Measurements from ENCODE around the gene RHBDD2.
"Not testable (repeated sequence)": the region's sequence is repeated elsewhere in the genome, so short reads cannot be mapped to it uniquely, and the experiment has no call there.

The RHBDD2 gene

DNA sequence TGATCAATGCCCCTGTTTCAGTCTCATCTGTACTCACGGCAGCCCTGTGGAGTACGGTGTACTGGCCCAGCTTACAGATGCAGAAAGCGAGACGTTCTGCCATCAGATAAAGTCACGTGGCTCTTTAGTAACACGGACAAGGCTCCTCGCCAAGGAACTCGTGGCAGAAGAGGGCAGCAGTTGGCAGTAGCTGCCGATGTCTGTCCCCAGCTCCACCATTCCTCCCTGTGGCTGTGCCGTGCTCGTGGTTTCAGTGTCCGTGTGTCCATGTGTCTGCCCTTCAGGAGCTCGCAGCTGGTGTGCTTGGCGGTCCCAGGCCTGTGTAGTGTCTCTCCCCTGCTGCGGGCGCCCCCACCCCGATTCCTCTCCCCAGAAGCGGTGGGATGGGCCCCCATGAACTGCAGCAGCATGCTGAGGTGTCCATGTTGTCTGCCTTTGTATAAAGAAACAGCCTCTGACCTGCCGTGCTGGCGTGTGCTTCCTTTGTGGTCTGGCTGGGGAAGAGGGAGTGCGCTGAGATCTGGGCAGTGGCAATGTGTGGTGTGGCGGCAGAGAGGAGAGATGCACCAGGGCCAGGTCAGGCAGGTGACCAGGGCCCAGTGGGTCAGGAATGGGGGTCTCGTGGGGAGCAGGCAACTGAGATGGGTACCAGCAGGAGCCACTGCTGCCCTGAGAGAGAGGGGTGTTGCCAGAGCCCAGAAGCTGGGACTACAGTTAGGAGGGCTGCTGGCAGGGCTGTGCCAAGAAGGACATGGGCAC is 9.8 kb downstream of the RHBDD2 start (continued):
- TF ChIP-seq PPARA (CRISPR knock-in tag; IDR thresholded peaks at IDR 0.05; ENCODE audit: borderline replicate concordance) (no peak), SNAI2 (CRISPR knock-in tag; IDR thresholded peaks at IDR 0.05) (no peak), ZNF565 (CRISPR knock-in tag; conservative IDR thresholded peaks at IDR 0.05; ENCODE audit: low read depth) (no peak), ZC3H10 (CRISPR knock-in tag; IDR thresholded peaks at IDR 0.05) (no peak), TCF4 (CRISPR knock-in tag; IDR thresholded peaks at IDR 0.05; ENCODE audit: borderline replicate concordance) (no peak), ZNF70 (CRISPR knock-in tag; IDR thresholded peaks at IDR 0.05) (no peak), ESRRG (CRISPR knock-in tag; IDR thresholded peaks at IDR 0.05) (no peak), GLIS3 (CRISPR knock-in tag; IDR thresholded peaks at IDR 0.05) (no peak), ARNTL (CRISPR knock-in tag; IDR thresholded peaks at IDR 0.05; ENCODE audit: borderline replicate concordance, low read depth) (no peak; the same call in 1 of the 2 replicates), BACH2 (CRISPR knock-in tag; IDR thresholded peaks at IDR 0.05; ENCODE audit: borderline replicate concordance) (no peak)
- TF ChIP-seq, protein P1, sequence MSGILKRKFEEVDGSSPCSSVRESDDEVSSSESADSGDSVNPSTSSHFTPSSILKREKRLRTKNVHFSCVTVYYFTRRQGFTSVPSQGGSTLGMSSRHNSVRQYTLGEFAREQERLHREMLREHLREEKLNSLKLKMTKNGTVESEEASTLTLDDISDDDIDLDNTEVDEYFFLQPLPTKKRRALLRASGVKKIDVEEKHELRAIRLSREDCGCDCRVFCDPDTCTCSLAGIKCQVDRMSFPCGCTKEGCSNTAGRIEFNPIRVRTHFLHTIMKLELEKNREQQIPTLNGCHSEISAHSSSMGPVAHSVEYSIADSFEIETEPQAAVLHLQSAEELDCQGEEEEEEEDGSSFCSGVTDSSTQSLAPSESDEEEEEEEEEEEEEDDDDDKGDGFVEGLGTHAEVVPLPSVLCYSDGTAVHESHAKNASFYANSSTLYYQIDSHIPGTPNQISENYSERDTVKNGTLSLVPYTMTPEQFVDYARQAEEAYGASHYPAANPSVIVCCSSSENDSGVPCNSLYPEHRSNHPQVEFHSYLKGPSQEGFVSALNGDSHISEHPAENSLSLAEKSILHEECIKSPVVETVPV (CRISPR knock-in tag; IDR thresholded peaks at IDR 0.05), result no peak

DNA sequence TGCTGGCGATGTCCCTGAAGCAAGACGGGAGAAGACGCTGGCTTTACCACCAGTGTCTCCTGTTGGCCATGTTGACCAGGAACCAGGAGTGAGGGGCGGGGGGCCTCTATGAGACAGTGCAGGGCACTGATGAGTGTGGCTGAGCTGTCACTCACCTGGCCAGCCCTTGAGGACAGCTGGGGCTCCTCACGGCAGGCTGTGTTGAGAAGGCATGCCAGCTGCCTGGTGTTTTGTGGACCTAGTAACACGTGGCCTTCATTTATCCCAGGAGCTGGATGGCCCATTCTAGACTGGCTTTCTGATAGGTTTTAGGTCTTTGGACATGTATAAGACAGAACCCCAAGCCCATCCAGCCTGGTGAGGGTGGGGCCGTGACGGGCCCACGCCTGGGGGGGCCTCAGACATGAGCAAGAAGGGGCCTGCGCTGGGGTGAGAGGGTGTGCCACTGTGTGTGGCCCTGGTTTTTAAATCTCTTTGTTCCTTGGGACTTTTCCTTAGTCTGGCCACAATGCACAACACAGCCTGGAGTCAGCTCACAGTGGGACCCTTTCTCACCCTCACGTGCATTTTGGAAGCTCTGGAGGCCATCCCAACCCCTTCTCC is 10.5 kb downstream of the RHBDD2 start:
- ATAC-seq, result no peak; the same call in 2 of the 3 replicates

DNA sequence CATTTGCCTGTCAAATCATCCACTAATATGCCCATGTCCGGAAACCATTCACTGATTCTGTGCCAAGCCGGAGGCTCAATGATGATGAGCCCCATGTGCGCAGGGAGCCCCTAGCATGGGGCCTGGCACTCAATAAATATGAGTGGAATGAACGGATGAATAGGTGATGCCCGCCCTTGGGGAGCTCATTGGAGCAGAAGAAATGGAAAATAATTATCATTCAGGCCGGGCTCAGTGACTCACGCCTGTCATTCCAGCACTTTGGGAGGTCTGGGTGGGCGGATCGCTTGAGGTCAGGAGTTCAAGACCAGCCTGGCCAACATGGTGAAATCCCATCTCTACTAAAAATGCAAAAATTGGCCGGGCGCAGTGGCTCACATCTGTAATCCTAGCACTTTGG is 11.0 kb downstream of the RHBDD2 start:
- TF ChIP-seq, protein P2, sequence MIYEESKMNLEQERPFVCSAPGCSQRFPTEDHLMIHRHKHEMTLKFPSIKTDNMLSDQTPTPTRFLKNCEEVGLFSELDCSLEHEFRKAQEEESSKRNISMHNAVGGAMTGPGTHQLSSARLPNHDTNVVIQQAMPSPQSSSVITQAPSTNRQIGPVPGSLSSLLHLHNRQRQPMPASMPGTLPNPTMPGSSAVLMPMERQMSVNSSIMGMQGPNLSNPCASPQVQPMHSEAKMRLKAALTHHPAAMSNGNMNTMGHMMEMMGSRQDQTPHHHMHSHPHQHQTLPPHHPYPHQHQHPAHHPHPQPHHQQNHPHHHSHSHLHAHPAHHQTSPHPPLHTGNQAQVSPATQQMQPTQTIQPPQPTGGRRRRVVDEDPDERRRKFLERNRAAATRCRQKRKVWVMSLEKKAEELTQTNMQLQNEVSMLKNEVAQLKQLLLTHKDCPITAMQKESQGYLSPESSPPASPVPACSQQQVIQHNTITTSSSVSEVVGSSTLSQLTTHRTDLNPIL (CRISPR knock-in tag; IDR thresholded peaks at IDR 0.05; ENCODE audit: low read depth), result no peak
- no peak for TF ChIP-seq ZNF70 (CRISPR knock-in tag; IDR thresholded peaks at IDR 0.05)
- TF ChIP-seq ZFP3 (CRISPR knock-in tag; IDR thresholded peaks at IDR 0.05), result no peak
- no peak for TF ChIP-seq ISL1 (CRISPR knock-in tag; IDR thresholded peaks at IDR 0.05)
- no peak for TF ChIP-seq ZNF565 (CRISPR knock-in tag; conservative IDR thresholded peaks at IDR 0.05; ENCODE audit: low read depth)
- no peak for TF ChIP-seq ZC3H10 (CRISPR knock-in tag; IDR thresholded peaks at IDR 0.05)
- TF ChIP-seq, protein P3, sequence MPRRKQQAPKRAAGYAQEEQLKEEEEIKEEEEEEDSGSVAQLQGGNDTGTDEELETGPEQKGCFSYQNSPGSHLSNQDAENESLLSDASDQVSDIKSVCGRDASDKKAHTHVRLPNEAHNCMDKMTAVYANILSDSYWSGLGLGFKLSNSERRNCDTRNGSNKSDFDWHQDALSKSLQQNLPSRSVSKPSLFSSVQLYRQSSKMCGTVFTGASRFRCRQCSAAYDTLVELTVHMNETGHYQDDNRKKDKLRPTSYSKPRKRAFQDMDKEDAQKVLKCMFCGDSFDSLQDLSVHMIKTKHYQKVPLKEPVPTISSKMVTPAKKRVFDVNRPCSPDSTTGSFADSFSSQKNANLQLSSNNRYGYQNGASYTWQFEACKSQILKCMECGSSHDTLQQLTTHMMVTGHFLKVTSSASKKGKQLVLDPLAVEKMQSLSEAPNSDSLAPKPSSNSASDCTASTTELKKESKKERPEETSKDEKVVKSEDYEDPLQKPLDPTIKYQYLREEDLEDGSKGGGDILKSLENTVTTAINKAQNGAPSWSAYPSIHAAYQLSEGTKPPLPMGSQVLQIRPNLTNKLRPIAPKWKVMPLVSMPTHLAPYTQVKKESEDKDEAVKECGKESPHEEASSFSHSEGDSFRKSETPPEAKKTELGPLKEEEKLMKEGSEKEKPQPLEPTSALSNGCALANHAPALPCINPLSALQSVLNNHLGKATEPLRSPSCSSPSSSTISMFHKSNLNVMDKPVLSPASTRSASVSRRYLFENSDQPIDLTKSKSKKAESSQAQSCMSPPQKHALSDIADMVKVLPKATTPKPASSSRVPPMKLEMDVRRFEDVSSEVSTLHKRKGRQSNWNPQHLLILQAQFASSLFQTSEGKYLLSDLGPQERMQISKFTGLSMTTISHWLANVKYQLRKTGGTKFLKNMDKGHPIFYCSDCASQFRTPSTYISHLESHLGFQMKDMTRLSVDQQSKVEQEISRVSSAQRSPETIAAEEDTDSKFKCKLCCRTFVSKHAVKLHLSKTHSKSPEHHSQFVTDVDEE (CRISPR knock-in tag; IDR thresholded peaks at IDR 0.05), result no peak
- no peak for TF ChIP-seq RARB (CRISPR knock-in tag; IDR thresholded peaks at IDR 0.05)
- no peak for TF ChIP-seq ESRRG (CRISPR knock-in tag; IDR thresholded peaks at IDR 0.05)
- TF ChIP-seq TOX (CRISPR knock-in tag; IDR thresholded peaks at IDR 0.05; ENCODE audit: borderline replicate concordance), result no peak
- no peak for TF ChIP-seq TCF4 (CRISPR knock-in tag; IDR thresholded peaks at IDR 0.05; ENCODE audit: borderline replicate concordance)
- TF ChIP-seq, protein P4, sequence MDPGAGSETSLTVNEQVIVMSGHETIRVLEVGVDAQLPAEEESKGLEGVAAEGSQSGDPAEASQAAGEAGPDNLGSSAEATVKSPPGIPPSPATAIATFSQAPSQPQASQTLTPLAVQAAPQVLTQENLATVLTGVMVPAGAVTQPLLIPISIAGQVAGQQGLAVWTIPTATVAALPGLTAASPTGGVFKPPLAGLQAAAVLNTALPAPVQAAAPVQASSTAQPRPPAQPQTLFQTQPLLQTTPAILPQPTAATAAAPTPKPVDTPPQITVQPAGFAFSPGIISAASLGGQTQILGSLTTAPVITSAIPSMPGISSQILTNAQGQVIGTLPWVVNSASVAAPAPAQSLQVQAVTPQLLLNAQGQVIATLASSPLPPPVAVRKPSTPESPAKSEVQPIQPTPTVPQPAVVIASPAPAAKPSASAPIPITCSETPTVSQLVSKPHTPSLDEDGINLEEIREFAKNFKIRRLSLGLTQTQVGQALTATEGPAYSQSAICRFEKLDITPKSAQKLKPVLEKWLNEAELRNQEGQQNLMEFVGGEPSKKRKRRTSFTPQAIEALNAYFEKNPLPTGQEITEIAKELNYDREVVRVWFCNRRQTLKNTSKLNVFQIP (CRISPR knock-in tag; IDR thresholded peaks at IDR 0.05; ENCODE audit: borderline replicate concordance, low read depth), result no peak
- TF ChIP-seq ZNF8 (CRISPR knock-in tag; IDR thresholded peaks at IDR 0.05), result no peak
- TF ChIP-seq GLIS3 (CRISPR knock-in tag; IDR thresholded peaks at IDR 0.05), result no peak
- ATAC-seq, result no peak

More for the DNA sequence above, 10.5 kb downstream of the RHBDD2 start:
- no peak for TF ChIP-seq BACH2 (CRISPR knock-in tag; IDR thresholded peaks at IDR 0.05; ENCODE audit: borderline replicate concordance)
- no peak for TF ChIP-seq GLIS3 (CRISPR knock-in tag; IDR thresholded peaks at IDR 0.05)
- no peak for TF ChIP-seq RARB (CRISPR knock-in tag; IDR thresholded peaks at IDR 0.05)
- no peak for TF ChIP-seq ZNF8 (CRISPR knock-in tag; IDR thresholded peaks at IDR 0.05)
- TF ChIP-seq, protein P3 (CRISPR knock-in tag; IDR thresholded peaks at IDR 0.05), result no peak

DNA sequence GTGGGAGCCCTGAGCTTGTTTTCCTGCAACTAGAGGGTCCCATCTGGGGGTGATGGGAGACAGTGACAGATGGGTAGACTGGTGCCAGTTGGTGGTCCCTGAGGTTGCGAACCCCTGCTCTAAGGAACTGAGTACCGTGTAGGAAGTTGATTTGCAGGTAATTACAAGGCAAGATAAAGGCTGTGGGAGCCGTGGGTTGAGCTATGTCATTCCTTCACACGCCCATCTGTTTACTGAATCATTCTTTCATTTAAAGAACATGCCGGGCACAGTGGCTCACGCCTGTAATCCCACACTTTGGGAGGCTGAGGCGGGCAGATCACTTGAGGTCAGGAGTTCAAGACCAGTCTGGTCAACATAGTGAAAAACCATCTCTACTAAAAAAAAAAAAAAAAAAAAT is 12.4 kb downstream of the RHBDD2 start:
- not testable (repeated sequence) for ATAC-seq

All from SK-N-SH treated with all-trans-retinoic acid at 6 μM for 48 hours (cell line).